ENCODE measurements around the gene SORCS1.

- TF ChIP-seq CTCF (IDR thresholded peaks at IDR 0.05), result no peak
- TF ChIP-seq EZH2 (IDR thresholded peaks at IDR 0.05; ENCODE audit: borderline replicate concordance, insufficient read depth, low read depth, low read length, poor library complexity, severe bottlenecking), result no peak
Measured at GRCh38 chr10:106582291-106582690, 582.2 kb downstream of the SORCS1 start.
